Thyroid gland (tissue), 4 donors: ENCODE data around the gene FDXR. TPM values are rescaled to one million over a fixed set of nuclear protein-coding genes. Genes with fewer than 3 reads are reported as not detected.

Experiments used
- DNase-seq, 2 donors: peaks; one replicate each; pipeline ENCODE4 v3.0.0-alpha.2; 2019
- H3K27ac ChIP-seq, 3 donors: fragments of 200-600 bp; sonication (generic); 1 replicate in 2 of 3; 2 replicates in 1 of 3; pipeline ENCODE4 v1.5.1; 2016 to 2019; ENCODE audit warnings: mild to moderate bottlenecking in 1 of 3, moderate library complexity in 1 of 3
- H3K27me3 ChIP-seq: fragments of 200-600 bp; sonication (generic); one replicate; pipeline ENCODE4 v1.5.1; 2019
- H3K36me3 ChIP-seq, 2 donors: fragments of 200-600 bp; sonication (generic); one replicate each; pipeline ENCODE4 v1.5.1; 2016 to 2019
- H3K4me1 ChIP-seq, 2 donors: fragments of 200-600 bp; sonication (generic); one replicate each; pipeline ENCODE4 v1.5.1; 2017 to 2019
- H3K4me3 ChIP-seq, 3 donors: fragments of 200-600 bp; sonication (generic); replicated peaks in 1 of 3; 1 replicate in 2 of 3; 2 replicates in 1 of 3; pipeline ENCODE4 v1.5.1; 2016; ENCODE audit warnings: mild to moderate bottlenecking in 1 of 3
- H3K9me3 ChIP-seq: fragments of 200-600 bp; sonication (generic); one replicate; pipeline ENCODE4 v1.5.1; 2017
- CTCF ChIP-seq, 6 experiments: fragments of 200-600 bp in 3 of 6; fragments of 450-650 bp in 3 of 6; sonication (generic) in 3 of 6; IDR thresholded peaks; one replicate each; pipeline ENCODE4 v1.5.1; 2016 to 2019; ENCODE audit warnings: antibody characterized with exemption in 6 of 6, mild to moderate bottlenecking in 2 of 6, inconsistent platforms in 1 of 6, moderate library complexity in 1 of 6
- POLR2A ChIP-seq, 2 donors: fragments of 450-650 bp; IDR thresholded peaks; one replicate each; pipeline ENCODE4 v1.6.1; 2017; ENCODE audit warnings: antibody characterized with exemption in 2 of 2, mild to moderate bottlenecking in 2 of 2, moderate library complexity in 1 of 2
- WGBS, 2 donors: methylation state at CpG; one replicate each; pipeline ENCODE4 v1.1.5; 2017; 5-methylcytosine and 5-hydroxymethylcytosine counted together
- intact Hi-C: fragments of 100-400 bp; cut with DNase I; formaldehyde crosslinking; loops from one replicate; pipeline ENCODE4 v1.15.1; 2023
- total RNA-seq, 4 donors: library from RNA; depleted of rRNA; stranded (reverse); fragments of >200 nt; gene quantifications; one replicate each; pipeline ENCODE4 v1.2.3, GENCODE V29; 2016

FDXR gene
- total RNA-seq, 4 donors from 2014 or later = 5.9 to 18.6 (median 10.2) TPM

- intact Hi-C loops = no loop called here
- no peak for DNase-seq
These were observed 47.8 kb upstream of the FDXR start for GRCh38 chr17:74920642-74921025.

GRCh38 chr17:74920306-74920620, 47.5 kb upstream of the FDXR start:
- H3K27ac ChIP-seq = no peak overlapping the region
- peaks cover 21% of the 10 kb centered on the region for H3K27me3 ChIP-seq
- no peak overlapping the region for H3K4me3 ChIP-seq
- 71 to 93% methylated on average over 9 to 27 of the region's 27 CpGs for WGBS, 2 donors
- H3K36me3 ChIP-seq = no peaks in the 10 kb centered on the region
- DNase-seq = no peak
- intact Hi-C loops = no loop called here
- peaks cover 13 to 21% of the 10 kb centered on the region in 2 donors for H3K4me1 ChIP-seq
- TF ChIP-seq POLR2A (IDR thresholded peaks at IDR 0.05) (no peak), CTCF (IDR thresholded peaks at IDR 0.05) (no peak)
- H3K9me3 ChIP-seq = no peaks in the 10 kb centered on the region

More at GRCh38 chr17:74920642-74921025, 47.8 kb upstream of the FDXR start:
- Histone ChIP-seq H3K4me3 (no peak overlapping the region), H3K27me3 (peaks cover 21% of the 10 kb centered on the region), H3K36me3 (no peaks in the 10 kb centered on the region), H3K27ac (no peak overlapping the region), H3K4me1 (peaks cover 13 to 21% of the 10 kb centered on the region in 2 donors), H3K9me3 (no peaks in the 10 kb centered on the region)
- WGBS, 2 donors = 55 to 60% methylated on average over 6 of the region's 6 CpGs
- TF ChIP-seq POLR2A (IDR thresholded peaks at IDR 0.05) (no peak), CTCF (IDR thresholded peaks at IDR 0.05) (no peak)

- Histone ChIP-seq H3K27me3 (peaks cover 16% of the 10 kb centered on the region), H3K27ac (no peak overlapping the region), H3K36me3 (no peaks in the 10 kb centered on the region), H3K9me3 (no peaks in the 10 kb centered on the region), H3K4me3 (no peak overlapping the region), H3K4me1 (peaks cover 13 to 19% of the 10 kb centered on the region in 2 donors)
- DNase-seq = no peak
- no peak for TF ChIP-seq POLR2A (IDR thresholded peaks at IDR 0.05)
- peak in 1 of 6 experiments; percentile 9 for TF ChIP-seq CTCF (IDR thresholded peaks at IDR 0.05)
- intact Hi-C loops = no loop called here
- WGBS, 2 donors = 44 to 62% methylated on average over 27 to 33 of the region's 67 CpGs
These were observed 46.9 kb upstream of the FDXR start for GRCh38 chr17:74919440-74920305.

GRCh38 chr17:74918906-74919305, 46.1 kb upstream of the FDXR start:
- Histone ChIP-seq H3K4me3 (no peak overlapping the region), H3K27ac (no peak overlapping the region), H3K36me3 (no peaks in the 10 kb centered on the region), H3K9me3 (no peaks in the 10 kb centered on the region), H3K27me3 (peaks cover 9% of the 10 kb centered on the region), H3K4me1 (peaks cover 12% of the 10 kb centered on the region in 2 donors)
- TF ChIP-seq CTCF (IDR thresholded peaks at IDR 0.05) = no peak
- no peak for TF ChIP-seq POLR2A (IDR thresholded peaks at IDR 0.05)
- intact Hi-C loops = no loop called here
- 83 to 86% methylated on average over 5 of the region's 5 CpGs for WGBS, 2 donors
- no peak for DNase-seq

GRCh38 chr17:74917430-74917829, 44.6 kb upstream of the FDXR start:
- H3K36me3 ChIP-seq = no peaks in the 10 kb centered on the region
- no peak for TF ChIP-seq CTCF (IDR thresholded peaks at IDR 0.05)
- no peaks in the 10 kb centered on the region for H3K27me3 ChIP-seq
- DNase-seq = no peak
- intact Hi-C loops = no loop called here
- no peaks in the 10 kb centered on the region for H3K4me1 ChIP-seq
- no peaks in the 10 kb centered on the region for H3K9me3 ChIP-seq
- 67 to 76% methylated on average over 9 to 10 of the region's 10 CpGs for WGBS, 2 donors
- H3K27ac ChIP-seq = no peak overlapping the region
- H3K4me3 ChIP-seq = no peak overlapping the region
